ENCODE results near the gene FXYD3.
"Not testable (repeated sequence)": the region's sequence is repeated elsewhere in the genome, so short reads cannot be mapped to it uniquely, and the experiment has no call there.

Gene FXYD3

DNA sequence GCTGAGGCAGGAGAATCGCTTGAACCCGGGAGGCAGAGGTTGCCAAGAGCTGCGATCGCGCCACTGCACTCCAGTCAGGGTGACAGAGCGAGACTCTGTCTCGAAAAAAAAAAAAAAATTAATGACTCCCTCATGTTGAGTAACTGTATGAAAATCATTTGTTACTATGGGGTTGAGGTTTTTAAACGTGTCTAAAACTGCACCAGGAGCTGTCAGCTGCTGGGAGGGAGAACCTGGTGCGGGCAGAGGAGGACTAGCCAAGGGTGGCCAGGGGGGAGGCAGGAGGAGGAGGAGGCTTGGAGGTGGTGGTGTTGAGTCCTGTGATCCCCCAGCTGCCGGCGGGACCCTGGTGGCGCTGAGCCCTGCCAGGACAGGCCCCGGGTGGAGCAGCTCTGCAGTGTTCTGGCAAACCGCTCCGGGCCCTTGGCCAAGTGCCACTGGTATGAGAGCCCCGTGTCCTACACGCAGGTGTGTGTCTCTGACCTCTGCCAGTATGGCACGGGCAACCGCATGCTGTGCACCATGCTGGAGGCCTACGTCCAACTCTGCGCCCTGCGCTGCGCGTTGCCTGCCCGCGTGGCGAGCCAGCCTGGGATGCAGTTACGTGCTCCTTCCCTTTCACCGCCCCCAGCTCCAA lies 17.1 kb upstream of the FXYD3 start:
- no peak overlapping the region for H3K27ac ChIP-seq (replicated peaks)
- H3K4me3 ChIP-seq (replicated peaks; ENCODE audit: insufficient read depth, low read length) = no peak overlapping the region
- no peaks in the 10 kb centered on the region for H3K27me3 ChIP-seq (ENCODE audit: insufficient read depth, poor library complexity, severe bottlenecking)

DNA sequence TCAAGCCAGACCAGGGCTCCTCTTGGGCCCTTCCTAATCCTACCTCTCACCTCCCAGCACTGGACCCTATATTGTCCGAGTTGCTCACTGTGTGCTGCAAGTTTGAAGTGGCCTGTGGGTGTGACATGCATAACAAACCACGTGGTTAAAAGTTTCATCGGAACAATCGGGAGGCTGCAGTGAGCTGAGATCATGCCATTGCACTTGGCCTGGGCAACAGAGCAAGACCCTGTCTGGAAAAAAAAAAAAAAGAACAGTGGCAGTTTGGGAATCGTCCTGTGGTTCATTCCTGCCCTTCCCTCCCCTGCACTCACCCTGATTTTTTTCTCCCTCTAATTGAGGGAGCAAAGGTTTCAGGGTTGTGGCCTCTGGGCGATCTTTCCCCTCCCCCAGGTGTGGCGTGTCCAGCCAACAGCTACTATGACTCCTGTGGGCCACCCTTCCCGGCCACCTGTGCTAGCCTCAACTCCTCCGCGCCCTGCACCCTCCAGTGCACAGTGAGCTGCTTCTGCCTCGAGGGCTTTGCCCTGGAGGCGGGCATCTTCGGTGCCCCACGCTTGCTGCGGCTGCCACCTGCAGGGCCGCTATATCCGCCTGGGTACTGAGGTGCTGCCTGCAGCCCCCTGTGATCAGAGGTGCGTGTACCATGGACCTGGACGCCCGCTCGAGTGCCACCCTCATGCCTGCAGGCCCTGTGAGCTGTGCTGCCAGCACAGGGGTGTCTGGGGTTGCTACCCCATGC lies 16.3 kb upstream of the FXYD3 start:
- H3K27me3 ChIP-seq (ENCODE audit: insufficient read depth, poor library complexity, severe bottlenecking) = no peaks in the 10 kb centered on the region
- TF ChIP-seq POLR2AphosphoS5 (IDR thresholded peaks at IDR 0.05; ENCODE audit: low read depth) (no peak), GABPA (IDR thresholded peaks at IDR 0.05; ENCODE audit: low read depth) (no peak)
- TF ChIP-seq, protein P1, sequence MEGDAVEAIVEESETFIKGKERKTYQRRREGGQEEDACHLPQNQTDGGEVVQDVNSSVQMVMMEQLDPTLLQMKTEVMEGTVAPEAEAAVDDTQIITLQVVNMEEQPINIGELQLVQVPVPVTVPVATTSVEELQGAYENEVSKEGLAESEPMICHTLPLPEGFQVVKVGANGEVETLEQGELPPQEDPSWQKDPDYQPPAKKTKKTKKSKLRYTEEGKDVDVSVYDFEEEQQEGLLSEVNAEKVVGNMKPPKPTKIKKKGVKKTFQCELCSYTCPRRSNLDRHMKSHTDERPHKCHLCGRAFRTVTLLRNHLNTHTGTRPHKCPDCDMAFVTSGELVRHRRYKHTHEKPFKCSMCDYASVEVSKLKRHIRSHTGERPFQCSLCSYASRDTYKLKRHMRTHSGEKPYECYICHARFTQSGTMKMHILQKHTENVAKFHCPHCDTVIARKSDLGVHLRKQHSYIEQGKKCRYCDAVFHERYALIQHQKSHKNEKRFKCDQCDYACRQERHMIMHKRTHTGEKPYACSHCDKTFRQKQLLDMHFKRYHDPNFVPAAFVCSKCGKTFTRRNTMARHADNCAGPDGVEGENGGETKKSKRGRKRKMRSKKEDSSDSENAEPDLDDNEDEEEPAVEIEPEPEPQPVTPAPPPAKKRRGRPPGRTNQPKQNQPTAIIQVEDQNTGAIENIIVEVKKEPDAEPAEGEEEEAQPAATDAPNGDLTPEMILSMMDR (IDR thresholded peaks at IDR 0.05; ENCODE audit: insufficient read depth, low read length) = no peak
- H3K4me3 ChIP-seq (replicated peaks; ENCODE audit: insufficient read depth, low read length) = no peak overlapping the region
- no peak for DNase-seq (ENCODE audit: low read depth in 1 of 2, low spot score in 1 of 2)
- H3K27ac ChIP-seq (replicated peaks) = no peak overlapping the region

More for the DNA sequence above, 17.1 kb upstream of the FXYD3 start:
- no peak for DNase-seq (ENCODE audit: low read depth in 1 of 2, low spot score in 1 of 2)
- no peak for TF ChIP-seq POLR2AphosphoS5 (IDR thresholded peaks at IDR 0.05; ENCODE audit: low read depth)
- TF ChIP-seq, protein P1 (IDR thresholded peaks at IDR 0.05; ENCODE audit: insufficient read depth, low read length) = no peak

DNA sequence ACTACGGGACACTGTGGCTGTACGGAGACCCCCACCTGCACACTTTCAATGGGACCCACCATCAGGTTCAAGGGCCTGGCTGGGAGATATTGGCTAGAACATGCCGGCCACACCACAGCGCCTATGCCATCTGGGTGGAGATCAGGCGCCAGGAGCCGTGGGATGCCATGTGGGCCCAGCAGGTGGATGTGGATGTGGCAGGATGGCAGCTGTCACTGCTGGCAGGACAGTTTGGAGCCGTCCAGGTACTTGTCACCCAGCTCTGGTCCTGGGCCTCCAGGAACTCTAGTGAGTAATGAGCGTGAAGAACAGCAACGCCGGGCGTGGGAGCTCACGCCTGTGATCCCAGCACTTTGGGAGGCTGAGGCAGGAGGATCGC lies 15.7 kb upstream of the FXYD3 start:
- no peak for DNase-seq (ENCODE audit: low read depth in 1 of 2, low spot score in 1 of 2)
- no peak overlapping the region for H3K4me3 ChIP-seq (replicated peaks; ENCODE audit: insufficient read depth, low read length)
- no peak overlapping the region for H3K27ac ChIP-seq (replicated peaks)
- TF ChIP-seq, protein P2, sequence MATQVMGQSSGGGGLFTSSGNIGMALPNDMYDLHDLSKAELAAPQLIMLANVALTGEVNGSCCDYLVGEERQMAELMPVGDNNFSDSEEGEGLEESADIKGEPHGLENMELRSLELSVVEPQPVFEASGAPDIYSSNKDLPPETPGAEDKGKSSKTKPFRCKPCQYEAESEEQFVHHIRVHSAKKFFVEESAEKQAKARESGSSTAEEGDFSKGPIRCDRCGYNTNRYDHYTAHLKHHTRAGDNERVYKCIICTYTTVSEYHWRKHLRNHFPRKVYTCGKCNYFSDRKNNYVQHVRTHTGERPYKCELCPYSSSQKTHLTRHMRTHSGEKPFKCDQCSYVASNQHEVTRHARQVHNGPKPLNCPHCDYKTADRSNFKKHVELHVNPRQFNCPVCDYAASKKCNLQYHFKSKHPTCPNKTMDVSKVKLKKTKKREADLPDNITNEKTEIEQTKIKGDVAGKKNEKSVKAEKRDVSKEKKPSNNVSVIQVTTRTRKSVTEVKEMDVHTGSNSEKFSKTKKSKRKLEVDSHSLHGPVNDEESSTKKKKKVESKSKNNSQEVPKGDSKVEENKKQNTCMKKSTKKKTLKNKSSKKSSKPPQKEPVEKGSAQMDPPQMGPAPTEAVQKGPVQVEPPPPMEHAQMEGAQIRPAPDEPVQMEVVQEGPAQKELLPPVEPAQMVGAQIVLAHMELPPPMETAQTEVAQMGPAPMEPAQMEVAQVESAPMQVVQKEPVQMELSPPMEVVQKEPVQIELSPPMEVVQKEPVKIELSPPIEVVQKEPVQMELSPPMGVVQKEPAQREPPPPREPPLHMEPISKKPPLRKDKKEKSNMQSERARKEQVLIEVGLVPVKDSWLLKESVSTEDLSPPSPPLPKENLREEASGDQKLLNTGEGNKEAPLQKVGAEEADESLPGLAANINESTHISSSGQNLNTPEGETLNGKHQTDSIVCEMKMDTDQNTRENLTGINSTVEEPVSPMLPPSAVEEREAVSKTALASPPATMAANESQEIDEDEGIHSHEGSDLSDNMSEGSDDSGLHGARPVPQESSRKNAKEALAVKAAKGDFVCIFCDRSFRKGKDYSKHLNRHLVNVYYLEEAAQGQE (IDR thresholded peaks at IDR 0.05; ENCODE audit: insufficient replicate concordance, low read depth) = no peak
- no peak for TF ChIP-seq POLR2AphosphoS5 (IDR thresholded peaks at IDR 0.05; ENCODE audit: low read depth)
- no peak for TF ChIP-seq GABPA (IDR thresholded peaks at IDR 0.05; ENCODE audit: low read depth)
- TF ChIP-seq SPI1 (IDR thresholded peaks at IDR 0.05; ENCODE audit: borderline replicate concordance, low read depth) = no peak
- TF ChIP-seq, protein P1 (IDR thresholded peaks at IDR 0.05; ENCODE audit: insufficient read depth, low read length) = no peak
- no peaks in the 10 kb centered on the region for H3K27me3 ChIP-seq (ENCODE audit: insufficient read depth, poor library complexity, severe bottlenecking)

DNA sequence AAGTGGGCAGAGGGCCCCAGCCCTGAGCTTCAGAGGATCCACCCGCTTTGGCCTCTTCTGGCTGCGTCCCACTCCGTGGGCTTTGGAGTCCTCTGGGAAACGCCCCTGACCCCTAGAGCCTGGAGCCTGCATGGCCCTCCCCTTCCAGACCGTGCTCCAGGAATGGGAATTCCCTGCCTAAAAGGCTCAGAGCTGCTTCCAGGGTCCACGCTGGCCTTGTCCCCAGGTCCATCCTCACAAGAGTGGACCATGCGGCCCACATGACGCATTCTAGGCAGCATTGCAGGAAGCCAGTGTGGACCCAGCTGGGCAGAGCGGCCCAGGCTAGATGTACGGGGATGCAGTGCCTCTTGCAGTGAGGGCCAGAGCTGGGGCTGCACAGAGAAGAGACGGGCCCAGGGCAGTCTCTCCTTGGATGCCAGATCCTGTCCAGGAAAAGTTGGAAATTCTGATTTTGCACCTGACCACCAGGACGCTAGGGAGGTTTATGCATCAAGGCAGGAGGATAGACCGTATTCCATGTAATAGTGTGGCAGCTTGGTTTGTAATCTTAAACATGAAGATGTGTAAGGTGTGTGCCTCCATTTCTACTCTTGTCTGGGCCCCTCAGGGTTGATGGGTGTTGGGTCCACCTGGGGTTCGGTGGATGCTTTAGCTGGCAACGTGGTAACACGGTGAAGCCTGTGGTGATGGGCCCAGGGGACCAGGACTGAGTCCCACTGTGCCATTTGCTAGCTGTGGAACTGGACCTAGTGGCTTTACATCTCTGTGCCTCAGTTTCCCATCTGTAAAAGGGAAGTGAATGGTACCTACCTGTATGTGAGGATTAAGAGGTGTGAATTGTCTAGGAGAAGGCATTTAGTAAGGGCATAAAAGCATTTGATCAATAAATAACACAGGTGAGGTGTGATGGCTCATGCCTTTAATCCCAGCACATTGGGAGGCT lies 14.8 kb upstream of the FXYD3 start:
- Histone ChIP-seq H3K4me3 (replicated peaks; ENCODE audit: insufficient read depth, low read length) (no peak overlapping the region), H3K27ac (replicated peaks) (no peak overlapping the region), H3K27me3 (ENCODE audit: insufficient read depth, poor library complexity, severe bottlenecking) (no peaks in the 10 kb centered on the region)
- DNase-seq (ENCODE audit: low read depth in 1 of 2, low spot score in 1 of 2) = no peak
- TF ChIP-seq, protein P1 (IDR thresholded peaks at IDR 0.05; ENCODE audit: insufficient read depth, low read length) = no peak

DNA sequence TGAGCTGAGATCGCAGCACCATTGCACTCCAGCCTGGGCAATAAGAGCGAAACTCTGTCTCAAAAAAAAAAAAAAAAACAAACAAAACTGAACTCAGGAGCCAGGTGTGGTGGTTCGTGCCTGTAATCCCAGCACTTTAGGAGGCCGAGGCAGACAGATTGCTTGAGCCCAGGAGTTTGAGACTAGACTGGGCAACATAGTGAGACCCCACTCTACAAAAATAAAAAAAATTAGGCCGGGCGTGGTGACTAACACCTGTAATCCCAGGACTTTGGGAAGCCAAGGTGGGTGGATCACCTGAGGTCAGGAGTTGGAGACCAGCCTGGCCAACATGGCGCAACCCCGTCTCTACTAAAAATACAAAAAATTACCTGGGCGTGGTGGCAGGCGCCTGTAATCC lies 13.7 kb upstream of the FXYD3 start:
- H3K27me3 ChIP-seq (ENCODE audit: insufficient read depth, poor library complexity, severe bottlenecking); H3K27ac ChIP-seq (replicated peaks); DNase-seq (ENCODE audit: low read depth in 1 of 2, low spot score in 1 of 2); H3K4me3 ChIP-seq (replicated peaks; ENCODE audit: insufficient read depth, low read length): not testable (repeated sequence)

DNA sequence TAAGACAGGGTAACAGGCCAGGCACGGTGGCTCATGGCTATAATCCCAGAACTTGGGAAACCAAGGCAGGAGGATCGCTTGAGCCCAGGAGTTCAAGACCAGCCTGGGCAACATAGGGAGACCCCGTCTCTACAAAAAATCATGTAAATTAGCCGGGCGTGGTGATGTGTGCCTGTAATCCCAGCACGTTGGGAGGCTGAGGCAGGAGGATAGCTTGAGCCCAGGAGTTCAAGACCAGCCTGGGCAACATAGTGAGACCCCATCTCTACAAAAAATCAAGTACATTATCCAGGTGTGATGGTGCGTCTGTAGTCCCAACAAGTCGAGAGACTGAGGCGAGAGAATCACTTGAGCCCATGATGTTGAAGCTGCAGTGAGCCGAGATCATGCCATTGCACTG lies 12.0 kb upstream of the FXYD3 start:
- not testable (repeated sequence) for H3K27ac ChIP-seq (replicated peaks); DNase-seq (ENCODE audit: low read depth in 1 of 2, low spot score in 1 of 2); H3K4me3 ChIP-seq (replicated peaks; ENCODE audit: insufficient read depth, low read length); H3K27me3 ChIP-seq (ENCODE audit: insufficient read depth, poor library complexity, severe bottlenecking)

Measured in HL-60 (cell line).